ENCODE measurements around the gene SEC62. TPM values are rescaled to one million over a fixed set of nuclear protein-coding genes. Genes with fewer than 3 reads are reported as not detected.

Gene SEC62
- total RNA-seq, 1 donor from 2014 or later, result 106 TPM

GRCh38 chr3:169966951-169967915 is 626 bp downstream of the SEC62 start:
- peak; percentile 49 for DNase-seq (ENCODE audit: low read depth)

GRCh38 chr3:169968224-169968885 is 1.7 kb downstream of the SEC62 start:
- DNase-seq (ENCODE audit: low read depth), result no peak

GRCh38 chr3:169969174-169970095 is 2.8 kb downstream of the SEC62 start:
- DNase-seq (ENCODE audit: low read depth), result no peak

- DNase-seq (ENCODE audit: low read depth), result no peak
Observed at GRCh38 chr3:169970847-169971246, 4.2 kb downstream of the SEC62 start.

GRCh38 chr3:169971522-169971921 is 4.9 kb downstream of the SEC62 start:
- DNase-seq (ENCODE audit: low read depth), result no peak

- peak; percentile 36 for DNase-seq (ENCODE audit: low read depth)
Observed at GRCh38 chr3:169980055-169980454, 13.4 kb downstream of the SEC62 start.

GRCh38 chr3:169984292-169984691 is 17.7 kb downstream of the SEC62 start:
- no peak for DNase-seq (ENCODE audit: low read depth)

- no peak for DNase-seq (ENCODE audit: low read depth)
Observed at GRCh38 chr3:169990431-169990830, 23.8 kb downstream of the SEC62 start.

GRCh38 chr3:169992156-169992555 is 25.5 kb downstream of the SEC62 start:
- no peak for DNase-seq (ENCODE audit: low read depth)

- DNase-seq (ENCODE audit: low read depth), result no peak
Observed at GRCh38 chr3:169992781-169993180, 26.2 kb downstream of the SEC62 start.

- DNase-seq (ENCODE audit: low read depth), result no peak
Observed at GRCh38 chr3:169993761-169994160, 27.2 kb downstream of the SEC62 start.

GRCh38 chr3:169996063-169996462 is 29.5 kb downstream of the SEC62 start:
- no peak for DNase-seq (ENCODE audit: low read depth)

GRCh38 chr3:169998668-169999131 is 32.1 kb downstream of the SEC62 start:
- peak; percentile 44 for DNase-seq (ENCODE audit: low read depth)

GRCh38 chr3:169999433-169999832 is 32.8 kb downstream of the SEC62 start:
- no peak for DNase-seq (ENCODE audit: low read depth)

- no peak for DNase-seq (ENCODE audit: low read depth)
Observed at GRCh38 chr3:170000051-170000450, 33.4 kb downstream of the SEC62 start.

GRCh38 chr3:170002231-170002630 is 35.6 kb downstream of the SEC62 start:
- DNase-seq (ENCODE audit: low read depth), result no peak

GRCh38 chr3:170002879-170003278 is 36.3 kb downstream of the SEC62 start:
- DNase-seq (ENCODE audit: low read depth), result no peak

GRCh38 chr3:170003881-170004356 is 37.3 kb downstream of the SEC62 start:
- DNase-seq (ENCODE audit: low read depth), result no peak

- DNase-seq (ENCODE audit: low read depth), result peak; percentile 40
Observed at GRCh38 chr3:170007031-170007663, 40.5 kb downstream of the SEC62 start.

- DNase-seq (ENCODE audit: low read depth), result no peak
Observed at GRCh38 chr3:170010498-170010897, 43.9 kb downstream of the SEC62 start.

Data from renal cortical epithelial cell (primary cell).